ACC112 (cell line): Measurements from ENCODE around the gene SORBS2.
A peak's percentile ranks its signal among the peaks of the same experiment; 100 is the strongest.

Experiments
- H2AFZ ChIP-seq: fragments of 200-600 bp; sonication (generic); one replicate; pipeline ENCODE4 v1.6.0; 2017; ENCODE audit warnings: antibody characterized with exemption, low read length; ENCODE audit not compliant: unreplicated experiment
- H3K27ac ChIP-seq: fragments of 200-600 bp; sonication (generic); 2 replicates; pipeline ENCODE4 v1.5.1; 2014; ENCODE audit warnings: low read depth, mild to moderate bottlenecking, antibody characterized with exemption, low read length, moderate library complexity
- H3K27me3 ChIP-seq: fragments of 200-600 bp; sonication (generic); 2 replicates; pipeline ENCODE4 v1.6.1; 2014; ENCODE audit warnings: mild to moderate bottlenecking, antibody characterized with exemption, low read length, moderate library complexity, mixed read lengths; ENCODE audit not compliant: insufficient read depth
- H3K36me3 ChIP-seq: fragments of 200-600 bp; sonication (generic); 2 replicates; pipeline ENCODE4 v1.6.1; 2016; ENCODE audit warnings: mild to moderate bottlenecking, antibody characterized with exemption, low read length, moderate library complexity, mixed read lengths; ENCODE audit not compliant: insufficient read depth
- H3K4me1 ChIP-seq: fragments of 200-600 bp; sonication (generic); one replicate; pipeline ENCODE4 v1.6.1; 2016; ENCODE audit warnings: low read length, mixed read lengths; ENCODE audit not compliant: insufficient read depth, unreplicated experiment, control insufficient read depth
- H3K4me3 ChIP-seq: fragments of 200-600 bp; sonication (generic); 2 replicates; pipeline ENCODE4 v1.5.1; 2014; ENCODE audit warnings: mild to moderate bottlenecking, low read depth, low read length
- H3K79me2 ChIP-seq: fragments of 200-600 bp; sonication (generic); one replicate; pipeline ENCODE4 v1.6.0; 2016; ENCODE audit warnings: low read length; ENCODE audit not compliant: control insufficient read depth, unreplicated experiment, insufficient read depth

The SORBS2 gene

DNA sequence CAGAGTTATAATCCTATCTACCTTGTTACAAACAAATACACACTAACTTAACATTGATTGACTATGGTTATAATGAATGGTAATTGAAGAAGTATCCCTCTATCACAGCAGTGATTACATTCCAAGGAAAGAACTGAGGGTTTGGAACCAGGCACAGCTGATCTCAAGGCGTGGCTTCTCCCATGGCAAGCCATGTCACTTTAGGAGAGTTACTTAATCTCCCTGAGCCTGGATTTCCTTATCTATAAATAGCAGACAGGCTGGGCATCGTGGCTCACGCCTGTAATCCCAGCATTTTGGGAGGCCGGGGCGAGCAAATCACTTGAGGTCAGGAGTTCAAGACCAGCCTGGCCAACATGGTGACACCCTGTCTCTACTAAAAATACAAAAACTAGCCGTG, 25.6 kb downstream of the SORBS2 start:
- Histone ChIP-seq H2AFZ (no peak overlapping the region), H3K4me1 (peaks cover 21% of the 10 kb centered on the region), H3K27me3 (no peaks in the 10 kb centered on the region), H3K79me2 (no peaks in the 10 kb centered on the region), H3K36me3 (no peaks in the 10 kb centered on the region), H3K27ac (no peak overlapping the region), H3K4me3 (no peak overlapping the region)

DNA sequence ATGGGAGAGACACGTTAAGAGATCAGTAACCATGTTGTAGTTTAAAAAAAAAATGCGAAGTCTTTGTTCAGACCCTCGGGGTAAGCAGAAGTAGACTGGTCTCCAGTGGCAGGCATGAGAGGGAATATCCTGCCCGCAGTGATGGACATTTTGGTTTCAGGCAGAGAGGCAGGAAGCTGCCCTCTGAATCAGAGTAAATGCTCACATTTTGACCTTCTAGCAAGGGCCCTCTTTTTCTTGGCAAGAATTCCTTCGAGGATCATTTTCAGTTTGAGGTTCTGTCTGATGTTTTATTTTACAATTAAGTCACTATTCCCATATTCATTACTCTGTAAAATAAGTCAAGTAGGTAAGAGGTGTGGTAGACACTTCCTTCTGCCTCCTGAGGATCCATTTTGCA, 28.4 kb downstream of the SORBS2 start:
- Histone ChIP-seq H2AFZ (peak overlapping the region; percentile 69), H3K27me3 (no peaks in the 10 kb centered on the region), H3K79me2 (no peaks in the 10 kb centered on the region), H3K4me3 (no peak overlapping the region), H3K36me3 (no peaks in the 10 kb centered on the region), H3K4me1 (peaks cover 34% of the 10 kb centered on the region), H3K27ac (no peak overlapping the region)

DNA sequence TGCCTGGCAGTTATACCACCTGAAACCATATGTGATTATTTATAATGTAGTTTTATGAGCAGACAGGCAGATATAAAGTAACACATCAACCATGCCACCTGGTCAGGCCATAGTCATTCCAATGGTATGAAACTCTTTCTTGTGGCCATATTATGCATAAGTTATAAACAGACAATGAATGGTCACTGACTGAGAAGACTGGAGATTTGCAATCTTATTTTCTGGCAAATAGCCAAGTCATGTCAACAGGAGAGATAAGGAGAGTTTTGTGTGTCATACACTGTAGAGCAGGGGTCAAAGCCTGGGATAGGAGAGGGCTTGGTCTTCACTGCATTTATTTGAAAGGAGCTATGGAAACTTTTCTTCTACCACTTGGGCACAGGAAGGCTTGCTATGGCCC, 29.5 kb downstream of the SORBS2 start:
- H3K79me2 ChIP-seq = no peaks in the 10 kb centered on the region
- H3K27me3 ChIP-seq = no peaks in the 10 kb centered on the region
- H3K4me1 ChIP-seq = peaks cover 35% of the 10 kb centered on the region
- no peak overlapping the region for H3K4me3 ChIP-seq
- H3K27ac ChIP-seq = peak overlapping the region; percentile 33; the same call in 1 of the 2 replicates
- no peaks in the 10 kb centered on the region for H3K36me3 ChIP-seq
- no peak overlapping the region for H2AFZ ChIP-seq

DNA sequence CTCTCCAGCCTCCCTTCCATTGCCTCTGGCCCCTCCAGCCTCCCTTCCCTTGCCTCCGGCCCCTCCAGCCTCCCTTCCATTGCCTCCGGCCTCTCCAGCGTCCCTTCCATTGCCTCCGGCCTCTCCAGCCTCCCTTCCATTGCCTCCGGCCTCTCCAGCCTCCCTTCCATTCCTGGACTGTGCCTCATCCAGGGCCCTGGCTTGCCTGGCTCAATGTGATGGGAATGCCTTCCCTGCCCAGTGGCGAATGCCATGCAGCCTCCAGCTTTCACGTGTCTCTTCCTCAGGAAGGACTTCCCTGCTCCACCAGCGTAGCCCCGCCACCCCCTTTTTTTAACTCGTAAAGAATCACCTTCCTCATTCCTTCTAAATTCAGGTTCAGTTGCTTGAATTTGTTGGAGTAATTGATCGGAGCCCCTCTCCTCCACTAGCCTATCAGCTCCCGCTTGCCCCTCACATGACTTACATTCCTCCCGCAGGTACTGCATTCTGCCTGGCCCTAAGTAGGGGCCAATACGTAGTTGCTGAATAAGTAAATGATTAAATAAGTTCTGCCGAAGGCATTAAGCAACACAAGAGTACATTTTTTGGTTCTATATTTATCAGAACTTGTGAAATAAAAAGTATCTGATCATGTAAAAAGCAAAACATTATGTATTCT, 30.3 kb downstream of the SORBS2 start:
- no peaks in the 10 kb centered on the region for H3K27me3 ChIP-seq

DNA sequence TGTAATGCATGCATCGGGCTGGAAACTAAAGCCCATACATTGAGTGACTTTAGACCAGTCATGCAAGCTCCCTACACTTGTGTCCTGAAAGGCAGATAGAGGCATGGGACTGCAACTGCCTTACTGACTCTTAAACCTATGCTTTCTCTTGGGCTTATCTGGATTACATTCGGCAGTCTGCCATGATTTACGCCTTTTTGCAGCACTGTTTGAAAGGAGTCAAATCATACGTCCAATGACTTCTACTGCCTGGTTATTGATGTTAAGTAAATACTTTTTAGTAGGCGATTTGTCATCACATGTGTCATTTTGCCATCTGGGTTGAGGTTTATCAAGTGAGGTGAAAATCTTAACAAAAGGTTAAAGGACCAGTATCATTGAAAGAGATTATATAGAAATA, 31.5 kb downstream of the SORBS2 start:
- Histone ChIP-seq H3K36me3 (no peaks in the 10 kb centered on the region), H3K27ac (peak overlapping the region; percentile 8; the same call in 1 of the 2 replicates), H2AFZ (no peak overlapping the region), H3K4me1 (peaks cover 46% of the 10 kb centered on the region), H3K27me3 (no peaks in the 10 kb centered on the region), H3K79me2 (no peaks in the 10 kb centered on the region), H3K4me3 (no peak overlapping the region)

More for the DNA sequence above, 30.3 kb downstream of the SORBS2 start:
- H3K79me2 ChIP-seq = no peaks in the 10 kb centered on the region
- no peak overlapping the region for H2AFZ ChIP-seq
- peaks cover 35% of the 10 kb centered on the region for H3K4me1 ChIP-seq
- no peak overlapping the region for H3K4me3 ChIP-seq
- H3K36me3 ChIP-seq = no peaks in the 10 kb centered on the region
- H3K27ac ChIP-seq = no peak overlapping the region

DNA sequence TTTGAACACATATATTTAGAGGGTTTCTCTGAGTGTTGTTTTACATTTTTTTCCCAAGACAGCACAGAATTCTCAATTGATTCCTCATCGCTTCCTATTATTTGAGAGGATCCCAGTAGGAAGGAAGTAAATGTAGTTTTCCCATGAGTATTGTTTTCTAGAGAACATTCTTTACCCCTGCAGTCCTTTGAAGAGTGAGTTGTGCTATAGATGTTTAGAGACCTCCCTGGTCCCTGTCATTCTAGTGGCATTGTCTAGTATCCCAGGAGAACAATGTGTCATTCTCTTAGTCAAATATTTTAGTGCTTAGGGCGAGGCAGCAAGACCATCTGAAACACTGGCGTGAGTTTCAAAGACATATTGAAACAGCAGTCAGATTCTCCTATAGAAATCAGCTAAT, 32.5 kb downstream of the SORBS2 start:
- H3K27ac ChIP-seq = peak overlapping the region; percentile 49

DNA sequence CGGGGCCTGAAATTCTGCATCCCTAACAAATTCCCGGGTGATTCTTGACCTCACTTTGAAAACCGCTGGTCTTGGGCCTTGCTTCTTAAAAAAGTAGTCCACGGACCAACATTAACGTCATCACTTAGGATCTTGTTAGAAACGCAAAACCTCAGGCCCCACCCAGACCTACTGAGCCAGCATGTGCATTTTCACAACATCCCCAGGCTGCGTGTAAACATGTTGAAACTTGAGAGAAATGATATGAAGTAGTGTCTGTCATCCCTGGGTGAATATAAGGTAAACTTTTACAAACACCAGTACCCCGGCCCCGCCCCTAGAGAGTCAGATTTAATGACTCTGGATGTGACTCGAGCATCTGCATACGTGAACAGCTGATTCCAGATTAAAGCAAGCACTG, 33.7 kb downstream of the SORBS2 start:
- H3K36me3 ChIP-seq = no peaks in the 10 kb centered on the region

More for the DNA sequence above, 32.5 kb downstream of the SORBS2 start:
- Histone ChIP-seq H3K4me3 (no peak overlapping the region), H2AFZ (peak overlapping the region; percentile 64), H3K36me3 (no peaks in the 10 kb centered on the region), H3K4me1 (peaks cover 49% of the 10 kb centered on the region), H3K79me2 (no peaks in the 10 kb centered on the region), H3K27me3 (no peaks in the 10 kb centered on the region)

DNA sequence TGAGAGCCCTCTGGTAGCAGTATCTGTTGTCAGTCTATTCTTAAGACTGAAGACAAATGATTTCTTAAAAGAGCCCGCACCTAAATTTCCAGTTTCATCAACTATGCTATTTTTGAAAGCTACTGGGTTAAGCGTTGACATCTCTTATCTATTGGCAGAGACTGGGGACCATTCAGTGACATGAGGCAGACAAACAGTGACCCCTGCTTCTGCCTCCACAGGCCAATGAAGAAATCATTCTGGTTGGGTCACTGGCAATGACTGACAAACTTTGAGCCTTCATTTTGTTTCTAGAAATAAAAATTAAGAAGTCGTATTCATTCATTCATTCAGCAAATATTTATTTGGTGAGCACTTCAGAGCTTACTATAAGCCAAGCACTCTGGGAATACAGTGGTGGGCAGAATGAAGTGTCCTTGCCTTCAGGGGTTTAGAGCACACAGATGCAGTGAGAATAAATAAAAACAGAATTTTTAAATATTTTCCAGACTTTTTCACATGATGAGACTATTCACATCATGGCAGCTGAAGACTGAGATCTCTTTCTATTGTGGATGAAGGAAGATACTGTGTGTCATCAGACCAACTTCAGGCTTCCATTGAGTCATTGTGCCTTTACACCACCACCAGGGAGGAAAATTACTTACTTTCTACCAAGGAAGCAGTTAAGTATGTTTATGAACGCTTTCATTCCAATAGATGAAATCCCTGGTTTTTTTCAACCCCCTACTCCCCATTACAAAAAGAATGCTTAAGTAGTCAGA, 36.0 kb downstream of the SORBS2 start:
- Histone ChIP-seq H3K79me2 (peaks cover 17% of the 10 kb centered on the region), H2AFZ (peak overlapping the region; percentile 78), H3K27ac (peak overlapping the region; percentile 83), H3K4me3 (peak overlapping the region; percentile 66), H3K4me1 (peaks cover 52% of the 10 kb centered on the region), H3K27me3 (no peaks in the 10 kb centered on the region), H3K36me3 (no peaks in the 10 kb centered on the region)

More for the DNA sequence above, 33.7 kb downstream of the SORBS2 start:
- peaks cover 10% of the 10 kb centered on the region for H3K79me2 ChIP-seq
- peak overlapping the region; percentile 49; the same call in 1 of the 2 replicates for H3K27ac ChIP-seq
- H2AFZ ChIP-seq = no peak overlapping the region
- peaks cover 53% of the 10 kb centered on the region for H3K4me1 ChIP-seq
- no peaks in the 10 kb centered on the region for H3K27me3 ChIP-seq
- no peak overlapping the region for H3K4me3 ChIP-seq

DNA sequence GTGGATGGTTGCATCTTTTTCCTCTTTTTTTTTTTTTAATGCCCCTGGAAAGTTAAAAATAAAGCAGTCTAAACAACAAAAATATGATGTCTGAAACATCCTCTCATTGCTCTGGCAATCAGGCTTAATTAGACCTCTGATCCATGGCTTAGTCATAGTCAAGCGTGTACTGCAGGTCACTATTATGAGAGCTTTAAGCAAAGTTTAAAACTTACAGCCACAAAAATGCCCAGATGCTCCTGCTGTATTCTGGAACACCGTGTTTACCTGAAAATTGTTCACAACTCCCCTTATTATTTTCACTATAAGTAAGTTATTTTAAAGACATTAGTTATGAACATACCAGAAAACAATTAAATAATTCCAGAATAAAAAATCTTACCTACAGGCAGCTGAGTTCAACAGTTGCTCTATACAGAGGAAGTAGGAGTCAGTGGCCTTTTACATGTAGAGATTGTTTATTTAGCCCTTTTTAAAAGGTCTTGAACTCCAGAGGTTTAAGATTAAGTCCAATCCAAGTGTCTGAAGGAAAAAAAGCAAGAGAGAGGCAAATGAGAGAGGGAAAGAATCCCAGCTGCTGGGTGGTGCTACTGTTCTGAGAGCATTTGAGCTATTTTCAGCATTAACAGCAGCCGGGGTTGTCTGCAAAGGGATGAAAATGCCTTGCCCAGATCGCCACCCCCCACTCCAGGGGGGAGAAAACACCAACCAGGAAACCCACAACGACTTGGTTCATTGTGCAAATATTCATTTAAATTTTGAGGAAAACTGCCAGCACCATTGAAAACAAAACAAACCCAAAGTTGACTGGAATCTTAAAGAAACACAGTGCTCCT, 36.9 kb downstream of the SORBS2 start:
- Histone ChIP-seq H3K36me3 (no peaks in the 10 kb centered on the region), H3K79me2 (peaks cover 17% of the 10 kb centered on the region), H3K27me3 (no peaks in the 10 kb centered on the region), H3K4me3 (peak overlapping the region; percentile 66), H3K4me1 (peaks cover 52% of the 10 kb centered on the region), H2AFZ (peak overlapping the region; percentile 78), H3K27ac (peak overlapping the region; percentile 83)

DNA sequence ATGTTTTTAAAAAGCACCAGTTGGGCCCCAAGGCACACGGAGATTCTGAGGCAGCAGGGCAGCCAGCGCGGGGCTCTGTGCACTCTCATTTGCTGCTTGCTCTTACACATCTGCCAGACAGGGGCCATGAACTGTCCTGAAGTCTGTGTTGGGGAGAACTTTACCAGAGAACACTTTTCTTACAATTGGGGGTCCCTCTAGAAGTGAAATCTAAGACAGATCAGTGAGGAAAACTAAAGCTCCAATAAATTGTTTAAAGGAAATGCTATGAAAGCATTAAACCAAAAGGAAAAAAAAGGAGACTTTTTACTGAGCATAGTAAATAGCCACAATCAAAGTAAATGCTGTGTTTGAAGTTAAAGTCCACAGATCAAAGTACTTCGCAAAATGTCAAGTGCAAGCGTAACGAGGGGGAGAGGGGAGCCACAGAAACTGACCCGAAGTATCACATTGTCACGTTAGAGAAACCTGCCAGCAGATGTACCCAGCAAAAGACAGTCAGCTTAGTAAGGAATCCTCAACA, 37.8 kb downstream of the SORBS2 start:
- H3K27ac ChIP-seq = peak overlapping the region; percentile 83
- no peak overlapping the region for H2AFZ ChIP-seq
- H3K79me2 ChIP-seq = peaks cover 17% of the 10 kb centered on the region
- H3K4me3 ChIP-seq = peak overlapping the region; percentile 66
- H3K36me3 ChIP-seq = no peaks in the 10 kb centered on the region
- H3K27me3 ChIP-seq = no peaks in the 10 kb centered on the region
- H3K4me1 ChIP-seq = peaks cover 43% of the 10 kb centered on the region
